Measurements from ENCODE around the gene ARID3A.
A peak's percentile ranks its signal among the peaks of the same experiment; 100 is the strongest.

The ARID3A gene

GRCh38 chr19:941292-942132, 15.7 kb downstream of the ARID3A start:
- TF ChIP-seq CTCF (IDR thresholded peaks at IDR 0.05; ENCODE audit: low read depth, low read length) = no peak
- H3K4me3 ChIP-seq (ENCODE audit: low read depth, low read length) = peak overlapping the region; percentile 33

- H3K4me3 ChIP-seq (ENCODE audit: low read depth, low read length) = no peak overlapping the region
- TF ChIP-seq CTCF (IDR thresholded peaks at IDR 0.05; ENCODE audit: low read depth, low read length) = no peak
These were observed 16.4 kb downstream of the ARID3A start for GRCh38 chr19:942133-942645.

DNA sequence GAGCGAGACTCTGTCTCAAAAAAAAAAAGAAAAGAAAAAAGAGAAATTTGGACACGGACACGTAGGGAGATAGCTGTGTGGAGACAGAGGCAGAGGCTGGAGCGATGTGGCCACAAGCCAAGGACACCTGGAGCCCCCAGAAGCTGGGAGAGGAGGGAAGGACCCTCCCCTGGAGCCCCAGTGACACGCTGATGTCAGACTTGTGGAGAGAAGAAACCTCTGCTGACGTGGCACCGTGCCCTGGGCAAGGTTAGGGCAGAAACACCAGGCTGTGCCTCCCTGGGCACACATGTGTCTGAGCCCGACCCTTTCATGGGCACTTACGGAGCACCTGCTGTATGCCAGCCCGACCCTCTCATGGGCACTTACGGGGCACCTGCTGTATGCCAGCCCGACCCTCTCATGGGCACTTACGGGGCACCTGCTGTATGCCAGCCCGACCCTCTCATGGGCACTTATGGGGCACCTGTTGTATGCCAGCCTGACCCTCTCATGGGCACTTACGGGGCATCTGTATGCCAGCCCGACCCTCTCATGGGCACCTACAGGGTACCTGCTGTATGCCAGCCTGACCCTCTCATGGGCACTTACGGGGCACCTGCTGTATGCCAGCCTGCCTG, 17.8 kb downstream of the ARID3A start:
- TF ChIP-seq CTCF (IDR thresholded peaks at IDR 0.05; ENCODE audit: low read depth, low read length) = no peak
- no peak overlapping the region for H3K4me3 ChIP-seq (ENCODE audit: low read depth, low read length)

- TF ChIP-seq CTCF (IDR thresholded peaks at IDR 0.05; ENCODE audit: low read depth, low read length) = no peak
- H3K4me3 ChIP-seq (ENCODE audit: low read depth, low read length) = no peak overlapping the region
These were observed 18.3 kb downstream of the ARID3A start for GRCh38 chr19:944171-944567.

DNA sequence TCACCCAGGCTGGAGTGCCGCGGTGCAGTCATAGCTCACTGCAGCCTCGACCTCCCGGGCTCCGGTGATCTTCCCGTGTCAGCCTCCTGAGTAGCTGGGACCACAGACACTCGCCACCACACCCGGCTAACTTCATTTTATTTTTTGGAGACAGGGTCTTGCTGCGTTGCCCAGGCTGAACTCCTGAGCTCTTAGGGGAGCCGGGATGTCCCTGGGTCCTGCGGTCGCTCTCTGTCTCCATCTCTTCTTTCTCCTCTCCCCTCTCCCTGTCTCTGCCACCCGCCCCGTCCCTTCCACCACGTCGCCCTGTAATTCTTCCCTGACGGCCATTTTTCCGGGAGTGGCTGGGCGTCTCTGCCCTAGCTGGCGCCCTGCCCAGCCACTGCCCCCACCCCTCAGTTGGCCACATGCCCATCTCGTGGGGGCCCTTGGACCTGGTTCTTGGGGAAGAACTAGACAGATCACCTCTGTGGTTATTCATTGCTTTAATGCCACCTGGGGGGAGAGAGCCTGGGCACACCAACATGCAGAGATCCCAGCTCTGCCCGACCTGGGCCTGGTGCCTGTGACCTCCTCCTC, 18.9 kb downstream of the ARID3A start:
- TF ChIP-seq CTCF (IDR thresholded peaks at IDR 0.05; ENCODE audit: low read depth, low read length) = no peak
- no peak overlapping the region for H3K4me3 ChIP-seq (ENCODE audit: low read depth, low read length)

DNA sequence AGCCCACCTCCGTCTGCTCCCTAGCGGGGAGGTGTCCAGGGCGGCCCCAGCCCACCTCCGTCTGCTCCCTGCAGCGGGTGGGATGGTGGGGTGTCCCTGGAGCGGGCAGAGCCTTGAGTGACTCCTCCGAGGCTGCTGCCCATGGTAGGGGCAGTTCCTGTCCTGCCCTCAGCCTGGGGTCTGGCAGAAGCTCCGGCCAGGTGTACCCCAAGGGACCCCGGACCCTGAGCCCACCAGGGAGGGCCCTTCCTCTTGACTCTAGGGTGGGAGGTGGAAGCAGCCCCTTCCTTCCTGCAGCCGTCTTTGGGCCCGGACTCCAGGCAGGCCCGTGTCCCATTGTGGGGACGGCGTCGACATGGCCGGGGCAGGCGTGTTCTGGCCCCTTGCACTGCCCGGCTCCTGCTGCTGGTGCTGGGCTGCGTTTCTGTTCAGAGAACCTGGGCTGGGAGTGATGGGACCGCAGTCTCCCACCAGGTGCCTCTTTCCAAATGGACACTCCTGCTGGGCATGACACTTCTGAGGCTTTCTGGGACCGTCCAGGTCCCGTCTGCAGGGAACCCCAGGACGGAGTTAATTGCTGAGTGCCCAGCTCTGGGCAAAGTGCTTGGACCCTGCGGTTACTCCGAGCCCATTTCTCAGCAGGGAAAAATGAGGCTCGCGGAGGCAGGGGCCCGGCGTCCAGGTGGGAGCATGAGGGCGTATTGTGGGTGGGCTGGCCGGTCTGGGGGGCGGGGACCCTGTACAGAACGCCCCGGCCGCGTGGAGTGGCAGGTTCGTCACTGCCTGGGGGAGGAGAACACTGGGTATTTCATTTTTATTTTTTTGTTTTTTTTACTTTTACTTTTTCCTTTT, 19.8 kb downstream of the ARID3A start:
- no peak for TF ChIP-seq CTCF (IDR thresholded peaks at IDR 0.05; ENCODE audit: low read depth, low read length)
- H3K4me3 ChIP-seq (ENCODE audit: low read depth, low read length) = no peak overlapping the region
